D721Med (cell line): ENCODE measurements around the gene IQSEC1.

Experiments
- DNase-seq: peaks from one replicate; pipeline ENCODE4 v3.0.0; 2011; ENCODE audit warnings: low spot score; ENCODE audit not compliant: insufficient read length
- FAIRE-seq: peaks from 2 replicates; lab custom pipeline; 2011; peaks lifted over from hg19 to GRCh38; lab: Jason Lieb, UNC
- TF ChIP-seq, protein P1 (sequence below): IDR thresholded peaks from 2 replicates; pipeline ENCODE4 v1.5.1; 2012; ENCODE audit warnings: mild to moderate bottlenecking, control low read depth; ENCODE audit not compliant: insufficient read depth; ENCODE audit errors: missing control alignments

IQSEC1 gene

DNA sequence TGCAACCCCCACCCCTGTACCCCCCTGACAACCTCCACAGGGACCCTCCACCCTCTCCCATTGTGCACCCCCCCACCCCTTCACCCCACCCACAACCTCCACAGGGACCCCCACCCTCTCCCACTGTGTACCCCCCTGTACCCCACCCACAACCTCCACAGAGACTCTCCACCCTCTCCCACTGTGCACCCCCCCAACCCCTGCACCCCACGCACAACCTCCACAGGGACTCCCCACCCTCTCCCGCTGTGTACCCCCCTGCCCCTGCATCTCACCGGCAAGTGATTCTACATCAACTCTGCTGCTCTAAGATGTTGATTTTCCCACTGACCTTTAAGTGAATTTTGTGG is 180.4 kb downstream of the IQSEC1 start:
- TF ChIP-seq, protein P1, sequence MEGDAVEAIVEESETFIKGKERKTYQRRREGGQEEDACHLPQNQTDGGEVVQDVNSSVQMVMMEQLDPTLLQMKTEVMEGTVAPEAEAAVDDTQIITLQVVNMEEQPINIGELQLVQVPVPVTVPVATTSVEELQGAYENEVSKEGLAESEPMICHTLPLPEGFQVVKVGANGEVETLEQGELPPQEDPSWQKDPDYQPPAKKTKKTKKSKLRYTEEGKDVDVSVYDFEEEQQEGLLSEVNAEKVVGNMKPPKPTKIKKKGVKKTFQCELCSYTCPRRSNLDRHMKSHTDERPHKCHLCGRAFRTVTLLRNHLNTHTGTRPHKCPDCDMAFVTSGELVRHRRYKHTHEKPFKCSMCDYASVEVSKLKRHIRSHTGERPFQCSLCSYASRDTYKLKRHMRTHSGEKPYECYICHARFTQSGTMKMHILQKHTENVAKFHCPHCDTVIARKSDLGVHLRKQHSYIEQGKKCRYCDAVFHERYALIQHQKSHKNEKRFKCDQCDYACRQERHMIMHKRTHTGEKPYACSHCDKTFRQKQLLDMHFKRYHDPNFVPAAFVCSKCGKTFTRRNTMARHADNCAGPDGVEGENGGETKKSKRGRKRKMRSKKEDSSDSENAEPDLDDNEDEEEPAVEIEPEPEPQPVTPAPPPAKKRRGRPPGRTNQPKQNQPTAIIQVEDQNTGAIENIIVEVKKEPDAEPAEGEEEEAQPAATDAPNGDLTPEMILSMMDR = no peak
- FAIRE-seq (no peak), DNase-seq (no peak)

DNA sequence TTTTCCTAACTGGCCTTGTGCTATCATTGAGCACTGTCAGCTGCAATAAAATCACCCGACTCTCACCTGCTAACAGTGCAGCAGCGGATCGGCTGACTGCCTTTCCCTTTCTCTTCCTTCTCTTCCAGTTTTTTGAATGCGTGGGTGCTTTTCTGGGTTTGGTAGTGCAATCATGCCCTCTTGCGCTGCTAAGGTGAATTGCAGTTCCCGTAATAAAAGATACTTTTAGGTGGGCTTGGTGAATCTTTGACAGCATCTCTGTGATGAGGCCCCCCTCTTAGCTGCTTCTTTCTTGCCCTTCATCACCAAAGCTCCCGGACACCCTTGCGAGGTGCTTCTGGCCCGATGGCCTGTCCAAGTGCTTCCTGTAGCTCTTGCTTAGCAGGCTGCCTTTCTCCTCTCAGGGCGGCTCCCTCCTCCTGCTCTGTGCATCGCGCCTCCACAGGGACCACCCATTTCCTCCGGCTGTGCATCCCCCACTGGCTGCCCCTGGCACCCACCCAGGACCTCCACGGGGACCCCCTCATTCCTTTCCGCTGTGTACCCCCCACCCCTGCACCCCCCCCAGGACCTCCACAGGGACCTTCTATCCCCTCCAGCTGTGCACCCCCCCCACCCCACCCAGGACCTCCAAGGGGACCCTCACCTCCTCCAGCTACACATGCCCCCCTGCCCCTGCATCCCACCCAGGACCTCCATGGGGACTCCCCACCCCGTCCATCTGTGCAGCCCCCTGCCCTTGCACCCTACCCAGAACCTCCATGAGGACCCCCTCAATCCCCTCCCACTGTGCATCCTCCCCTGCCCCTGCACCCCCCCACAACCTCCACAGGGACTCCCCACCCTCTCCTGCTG is 181.0 kb downstream of the IQSEC1 start:
- TF ChIP-seq, protein P1 = peak; percentile 96
- DNase-seq = no peak
- FAIRE-seq = no peak

DNA sequence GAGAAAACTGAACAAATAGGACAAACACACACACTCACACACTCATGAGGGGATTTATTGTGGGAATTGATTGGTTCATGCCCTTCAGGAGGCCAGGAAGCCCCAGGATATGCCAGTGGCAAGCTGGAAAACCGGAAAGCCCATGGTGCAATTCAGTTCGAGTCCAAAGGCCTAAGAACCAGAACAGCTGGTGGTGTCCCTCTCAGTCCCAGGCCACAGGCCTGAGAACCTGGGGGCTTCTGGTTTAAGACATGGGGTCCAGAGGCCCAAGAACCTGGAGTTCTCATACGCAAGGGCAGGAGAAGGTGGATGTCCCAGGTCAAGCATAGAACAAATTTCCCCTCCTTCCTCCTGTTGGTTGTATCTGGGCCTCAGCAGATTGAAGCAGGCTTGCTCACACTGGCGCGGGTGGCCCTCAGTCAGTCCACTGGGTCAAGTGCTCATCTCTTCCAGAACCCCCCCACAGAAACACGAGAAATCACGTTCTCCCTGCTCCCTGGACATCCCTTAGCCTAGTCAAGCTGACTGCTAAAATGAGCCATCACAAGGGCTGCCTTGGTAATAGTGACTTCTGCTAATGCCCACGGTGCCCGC is 181.7 kb downstream of the IQSEC1 start:
- FAIRE-seq (no peak), DNase-seq (no peak)
- TF ChIP-seq, protein P1 = no peak

DNA sequence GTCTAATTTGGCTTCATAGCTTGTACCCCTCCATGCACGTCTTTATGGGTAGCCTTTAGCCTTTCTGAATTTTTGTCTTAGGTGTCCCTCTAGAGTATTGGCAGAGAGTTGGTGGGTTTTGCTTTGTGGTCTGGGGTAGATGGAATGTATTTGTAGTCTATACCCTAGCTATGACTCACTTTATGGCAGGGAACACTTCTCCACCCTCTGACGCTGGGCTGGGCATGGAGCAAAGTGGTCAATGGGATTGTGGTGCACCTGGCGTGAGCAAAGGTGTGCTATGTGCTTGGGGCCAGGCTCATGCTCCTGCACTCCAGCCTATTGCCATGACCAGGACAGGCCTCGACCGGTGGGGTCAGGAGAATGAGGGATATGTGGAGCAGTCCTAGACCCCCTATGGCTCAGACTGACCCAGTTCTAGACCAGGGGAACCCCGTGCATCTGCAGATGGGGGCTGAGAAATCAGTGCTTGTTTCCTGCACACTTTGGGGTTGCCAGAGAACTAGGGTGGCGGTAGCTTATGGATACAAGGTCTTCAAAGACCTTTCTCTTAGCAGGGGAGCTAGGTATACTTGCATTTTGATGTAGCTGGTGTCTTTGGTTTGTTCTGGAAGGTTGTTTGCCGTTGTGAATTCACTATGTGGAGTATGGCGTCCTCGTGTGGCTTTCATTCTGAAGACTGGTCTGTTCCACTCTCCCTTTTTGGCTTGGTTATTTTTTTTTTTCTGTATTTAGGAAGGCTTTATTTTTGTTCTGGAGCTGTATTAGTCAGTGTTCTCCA is 182.4 kb downstream of the IQSEC1 start:
- FAIRE-seq (no peak), DNase-seq (no peak)
- TF ChIP-seq, protein P1 = no peak

GRCh38 chr3:12886736-12887135 is 186.5 kb downstream of the IQSEC1 start:
- TF ChIP-seq, protein P1 = no peak
- DNase-seq = no peak
- FAIRE-seq = no peak

- TF ChIP-seq, protein P1 = no peak
- no peak for FAIRE-seq
- no peak for DNase-seq
Measured at GRCh38 chr3:12886106-12886679, 187.0 kb downstream of the IQSEC1 start.
